Activated T-helper 1 cell treated with anti-CD3 and anti-CD28 coated beads, Interleukin-12 subunit alpha, Interleukin-12 subunit beta, Interleukin-2, Interleukin-4 antibody, amounts not matched to agents 30 ng/mL and 10 ng/mL and 1 ng/mL, durations not matched to agents 14 hours and 24 hours and 36 hours (primary cell): ENCODE results near the gene ZNF423. TPM values are rescaled to one million over a fixed set of nuclear protein-coding genes. Genes with fewer than 3 reads are reported as not detected.

Experiments used
- DNase-seq: peaks from one replicate; pipeline ENCODE4 v3.0.0; 2021; ENCODE audit warnings: low spot score
- H3K27ac Mint-ChIP-seq: one replicate; pipeline ENCODE4 v1.8.0; 2021; ENCODE audit warnings: mild to moderate bottlenecking, mixed read lengths
- H3K27me3 Mint-ChIP-seq: one replicate; pipeline ENCODE4 v1.8.0; 2022; ENCODE audit warnings: mild to moderate bottlenecking, moderate library complexity, mixed read lengths; ENCODE audit not compliant: insufficient read depth
- H3K36me3 Mint-ChIP-seq: one replicate; pipeline ENCODE4 v1.8.0; 2021; ENCODE audit warnings: low read depth, mixed read lengths
- H3K4me1 Mint-ChIP-seq: one replicate; pipeline ENCODE4 v1.8.0; 2021; ENCODE audit warnings: low read depth, mixed read lengths
- H3K4me3 Mint-ChIP-seq: one replicate; pipeline ENCODE4 v1.8.0; 2021; ENCODE audit warnings: mild to moderate bottlenecking, moderate library complexity, mixed read lengths
- H3K9me3 Mint-ChIP-seq: one replicate; pipeline ENCODE4 v1.8.0; 2021; ENCODE audit warnings: mixed read lengths
- intact Hi-C: fragments of 100-400 bp; cut with micrococcal nuclease; formaldehyde crosslinking; loops from one replicate; pipeline ENCODE4 v1.15.1; 2024
- total RNA-seq: library from RNA; stranded (reverse); gene quantifications from 2 replicates; pipeline ENCODE4 v1.2.3, GENCODE V29; 2022

ZNF423 gene
- total RNA-seq, 1 donor from 2014 or later, result not detected

DNA sequence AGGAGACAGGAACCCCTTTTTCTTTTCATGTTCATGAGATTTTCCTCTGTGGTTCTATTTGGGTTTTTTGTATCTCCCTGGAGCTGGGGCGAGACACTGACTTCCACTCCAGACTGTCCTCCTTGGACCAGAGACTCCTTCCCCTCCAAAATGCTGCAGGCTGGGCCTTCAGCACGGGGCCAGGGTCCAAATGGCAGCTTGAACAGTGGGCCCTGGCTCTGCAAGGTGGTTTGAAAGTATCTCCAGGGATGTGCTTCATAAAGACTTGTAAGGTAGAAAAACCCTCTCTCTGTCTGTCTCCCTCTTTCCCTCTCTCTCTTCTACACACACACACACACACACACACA is 236.1 kb downstream of the ZNF423 start:
- Mint-ChIP-seq H3K36me3 (no peaks in the 10 kb centered on the region), H3K9me3 (no peaks in the 10 kb centered on the region), H3K4me3 (no peak overlapping the region), H3K27ac (no peak overlapping the region), H3K4me1 (no peaks in the 10 kb centered on the region), H3K27me3 (peaks cover under 1% of the 10 kb centered on the region)
- DNase-seq, result no peak
- intact Hi-C loops, result no loop called here

DNA sequence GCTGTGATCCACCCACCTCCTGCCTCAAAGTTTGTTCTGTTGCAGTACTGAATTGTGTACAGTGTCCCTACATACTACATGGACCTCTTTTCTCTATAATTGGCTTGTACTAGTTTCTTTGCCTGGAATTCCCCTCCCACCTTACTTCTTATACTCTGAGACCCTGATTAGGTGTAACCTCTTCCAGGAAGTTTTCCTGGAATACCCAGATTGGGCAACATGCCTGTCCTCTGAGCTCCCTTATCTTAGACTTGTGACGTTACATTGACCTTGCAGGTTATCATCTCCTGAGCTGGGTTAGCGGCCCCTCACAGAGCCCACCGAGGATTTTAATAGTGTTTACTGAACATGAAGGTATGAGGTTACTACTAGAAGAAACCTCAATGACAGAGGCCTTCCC is 237.0 kb downstream of the ZNF423 start:
- H3K9me3 Mint-ChIP-seq, result no peaks in the 10 kb centered on the region
- no peaks in the 10 kb centered on the region for H3K36me3 Mint-ChIP-seq
- intact Hi-C loops, result no loop called here
- H3K4me1 Mint-ChIP-seq, result no peaks in the 10 kb centered on the region
- DNase-seq, result no peak
- no peak overlapping the region for H3K27ac Mint-ChIP-seq
- H3K27me3 Mint-ChIP-seq, result peaks cover 3% of the 10 kb centered on the region
- H3K4me3 Mint-ChIP-seq, result no peak overlapping the region

DNA sequence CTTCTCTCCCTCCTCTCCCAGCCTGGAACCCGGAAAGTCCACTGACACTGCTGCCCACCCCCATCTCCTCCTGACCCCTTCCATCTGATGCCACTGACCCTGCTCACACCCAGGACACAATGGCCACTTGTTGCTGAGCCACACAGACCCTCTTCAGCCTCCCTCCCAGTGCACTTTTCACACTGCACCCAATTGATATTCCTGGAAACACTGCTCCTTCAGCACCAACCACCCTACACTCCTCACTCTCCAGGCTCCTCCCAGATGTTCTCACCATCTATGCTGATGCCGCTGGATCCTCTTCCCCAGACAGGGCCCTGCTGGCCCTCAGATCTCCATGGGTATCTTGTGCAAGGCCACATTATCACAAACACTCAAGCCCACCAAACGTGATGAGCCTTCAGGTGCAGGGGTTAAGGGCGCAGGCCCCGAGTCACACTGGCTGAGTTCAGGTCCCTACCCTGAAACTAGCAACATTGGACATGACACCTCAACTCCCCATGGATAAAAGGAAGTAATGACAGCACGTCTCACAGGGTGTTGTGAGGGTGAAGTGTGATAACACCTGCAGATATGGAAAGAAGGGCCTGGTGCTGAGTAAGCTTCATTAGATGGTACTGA is 238.1 kb downstream of the ZNF423 start:
- no peak for DNase-seq
- H3K27ac Mint-ChIP-seq, result no peak overlapping the region
- no peaks in the 10 kb centered on the region for H3K9me3 Mint-ChIP-seq
- H3K4me3 Mint-ChIP-seq, result no peak overlapping the region
- H3K36me3 Mint-ChIP-seq, result no peaks in the 10 kb centered on the region
- no peaks in the 10 kb centered on the region for H3K4me1 Mint-ChIP-seq
- intact Hi-C loops, result no loop called here
- peaks cover 6% of the 10 kb centered on the region for H3K27me3 Mint-ChIP-seq

DNA sequence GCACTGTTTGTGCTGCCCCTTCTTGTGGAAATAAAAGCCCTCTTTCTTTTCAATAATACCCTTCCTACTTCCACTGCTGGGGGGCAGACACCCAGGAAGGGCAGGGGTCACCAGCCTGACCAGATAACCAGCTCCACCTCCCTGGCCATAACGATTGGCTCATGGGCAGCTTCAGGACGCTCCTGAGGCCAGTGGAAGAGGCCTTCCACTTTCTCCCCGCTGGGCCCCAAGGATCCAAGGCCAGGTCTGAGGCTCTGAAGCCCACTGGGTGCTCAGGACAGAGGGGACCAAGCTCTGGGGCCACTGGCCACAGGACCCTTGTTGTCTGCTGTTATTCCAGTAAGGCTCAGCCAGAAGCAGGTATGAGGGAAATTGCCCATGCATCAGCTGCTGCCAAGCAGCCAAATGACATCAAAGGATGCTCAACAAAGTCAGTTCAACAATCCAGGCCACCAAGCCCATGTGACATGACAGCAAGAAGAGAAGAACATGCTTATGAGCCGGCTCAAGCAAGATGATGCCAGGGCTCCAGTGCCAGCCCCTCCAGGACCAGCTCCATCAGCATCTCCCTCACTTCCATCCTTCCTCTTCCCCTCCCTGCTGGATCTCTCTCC is 238.8 kb downstream of the ZNF423 start:
- Mint-ChIP-seq H3K4me3 (no peak overlapping the region), H3K9me3 (no peaks in the 10 kb centered on the region), H3K36me3 (no peaks in the 10 kb centered on the region), H3K4me1 (no peaks in the 10 kb centered on the region), H3K27me3 (peaks cover 6% of the 10 kb centered on the region), H3K27ac (no peak overlapping the region)
- intact Hi-C loops, result no loop called here
- DNase-seq, result no peak

DNA sequence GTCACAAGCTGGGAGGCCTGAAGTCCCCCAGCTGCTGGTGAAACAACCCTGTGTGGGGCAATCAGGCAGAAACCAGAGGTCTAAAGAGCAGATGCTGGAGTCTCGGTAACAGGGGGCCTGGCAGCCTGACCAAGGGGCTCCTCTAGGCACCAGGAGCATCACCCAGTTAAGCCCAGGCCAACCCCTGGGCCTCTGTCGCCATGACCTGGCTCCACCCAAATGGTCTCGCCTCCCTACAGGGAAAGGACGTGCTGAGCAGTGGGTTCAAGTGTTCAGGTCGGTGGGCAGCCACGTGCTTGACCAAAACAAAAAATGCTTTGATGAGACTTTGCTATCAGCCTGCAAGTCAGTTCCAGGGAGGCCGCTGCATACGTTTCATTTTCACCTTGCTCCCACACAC is 240.3 kb downstream of the ZNF423 start:
- Mint-ChIP-seq H3K4me3 (no peak overlapping the region), H3K27ac (no peak overlapping the region), H3K27me3 (peaks cover 9% of the 10 kb centered on the region), H3K36me3 (no peaks in the 10 kb centered on the region), H3K9me3 (no peaks in the 10 kb centered on the region), H3K4me1 (no peaks in the 10 kb centered on the region)
- no peak for DNase-seq
- intact Hi-C loops, result no loop called here

DNA sequence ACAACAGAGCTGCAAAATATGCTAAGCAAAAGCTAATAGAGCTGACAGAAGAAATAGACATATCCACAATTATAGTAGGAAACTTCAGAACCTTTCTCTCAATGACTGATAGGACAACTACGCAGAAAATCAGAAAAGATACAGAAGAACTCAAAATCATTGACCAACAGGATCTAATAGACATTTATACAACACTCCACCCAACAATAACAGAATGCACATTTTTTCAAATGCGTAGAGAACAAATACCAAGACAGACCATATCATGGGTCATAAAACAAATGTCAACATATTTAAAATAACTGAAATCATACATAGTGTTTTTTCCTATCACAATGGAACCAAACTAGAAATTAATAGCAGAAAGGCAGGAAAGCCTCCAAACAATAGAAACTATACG is 244.9 kb downstream of the ZNF423 start:
- no peak overlapping the region for H3K27ac Mint-ChIP-seq
- DNase-seq, result no peak
- H3K27me3 Mint-ChIP-seq, result peaks cover 12% of the 10 kb centered on the region
- H3K36me3 Mint-ChIP-seq, result no peaks in the 10 kb centered on the region
- H3K4me3 Mint-ChIP-seq, result no peak overlapping the region
- intact Hi-C loops, result no loop called here
- H3K4me1 Mint-ChIP-seq, result no peaks in the 10 kb centered on the region
- H3K9me3 Mint-ChIP-seq, result no peaks in the 10 kb centered on the region

DNA sequence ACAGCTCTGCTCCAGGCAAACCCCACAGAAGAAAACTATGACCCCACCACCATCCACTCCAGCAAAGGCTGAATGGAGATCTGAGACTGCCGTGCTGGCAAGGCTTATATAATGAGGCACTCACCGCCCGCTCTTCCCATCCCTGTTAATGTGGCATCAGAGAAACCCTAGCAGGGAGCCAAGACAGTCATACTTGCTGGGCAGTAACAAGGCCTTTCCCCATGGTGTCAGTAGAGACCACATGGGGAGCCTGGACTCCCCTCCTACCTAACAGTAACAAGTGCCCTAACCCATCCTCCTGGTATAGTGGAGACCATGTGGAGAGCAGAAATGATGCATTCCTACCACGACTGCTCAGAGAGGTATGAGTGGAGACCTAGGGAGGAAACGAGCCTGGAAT is 247.1 kb downstream of the ZNF423 start:
- Mint-ChIP-seq H3K4me3 (no peak overlapping the region), H3K9me3 (no peaks in the 10 kb centered on the region), H3K27ac (no peak overlapping the region)

DNA sequence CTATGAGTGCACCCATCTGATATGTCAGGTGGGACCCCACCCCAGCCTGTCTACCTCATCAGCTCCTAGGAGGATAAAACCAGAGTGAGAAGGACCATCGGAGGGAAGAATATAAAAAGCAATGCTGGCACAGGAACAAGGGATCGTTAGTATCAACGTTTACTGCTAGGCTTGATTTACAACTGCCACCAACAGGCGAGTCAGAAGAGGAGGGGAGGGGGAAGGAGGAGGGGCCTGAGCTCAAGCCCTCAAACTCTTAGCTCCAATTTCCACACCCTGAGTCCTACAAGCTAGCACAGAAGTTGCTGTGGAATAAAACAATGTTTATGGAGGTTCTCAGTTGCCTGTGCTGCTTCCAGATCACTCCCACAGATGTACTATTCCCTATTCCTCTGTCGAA is 247.8 kb downstream of the ZNF423 start:
- H3K9me3 Mint-ChIP-seq, result no peaks in the 10 kb centered on the region
- no peaks in the 10 kb centered on the region for H3K36me3 Mint-ChIP-seq
- no peak overlapping the region for H3K4me3 Mint-ChIP-seq
- H3K4me1 Mint-ChIP-seq, result no peaks in the 10 kb centered on the region
- peaks cover 9% of the 10 kb centered on the region for H3K27me3 Mint-ChIP-seq
- DNase-seq, result no peak
- no peak overlapping the region for H3K27ac Mint-ChIP-seq
- intact Hi-C loops, result no loop called here

More for the DNA sequence above, 247.1 kb downstream of the ZNF423 start:
- intact Hi-C loops, result no loop called here
- DNase-seq, result no peak
- Mint-ChIP-seq H3K27me3 (peaks cover 9% of the 10 kb centered on the region), H3K36me3 (no peaks in the 10 kb centered on the region), H3K4me1 (no peaks in the 10 kb centered on the region)

DNA sequence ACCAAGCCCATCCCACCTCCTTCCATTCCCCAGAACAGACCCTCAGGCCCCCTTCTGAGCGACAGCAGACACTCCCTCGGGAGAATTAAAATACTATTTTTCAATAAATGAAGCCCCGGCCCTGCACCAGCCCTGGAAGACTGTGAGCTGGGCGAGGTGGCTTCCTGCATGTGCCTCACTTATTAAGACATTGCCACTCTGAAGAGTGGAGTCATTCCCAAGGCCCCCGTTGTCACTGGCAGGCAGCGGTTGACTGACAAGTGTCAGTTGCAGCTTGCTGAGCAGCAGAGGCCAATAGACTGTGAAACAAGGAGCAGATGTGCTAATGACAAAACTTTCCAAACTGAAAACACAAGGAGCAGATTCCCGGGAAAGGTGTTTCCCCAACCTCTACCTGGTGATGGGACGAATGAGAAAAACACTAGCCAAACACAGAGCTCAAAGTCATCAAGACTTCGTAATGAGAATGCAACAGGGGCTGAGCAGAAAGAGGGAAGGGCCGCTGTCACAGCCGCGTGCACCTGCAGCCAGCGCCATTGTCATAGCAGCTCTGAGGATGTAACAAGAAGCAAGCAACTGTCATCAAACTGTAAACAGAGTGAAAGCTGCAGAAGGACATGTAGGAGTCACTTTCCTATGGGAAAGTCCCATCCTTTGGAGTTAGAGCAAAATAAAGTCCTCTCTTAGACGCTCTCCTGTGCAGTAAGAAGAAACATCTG is 250.2 kb downstream of the ZNF423 start:
- no peak for DNase-seq
- H3K9me3 Mint-ChIP-seq, result no peaks in the 10 kb centered on the region
- H3K36me3 Mint-ChIP-seq, result no peaks in the 10 kb centered on the region
- intact Hi-C loops, result no loop called here
- H3K4me1 Mint-ChIP-seq, result no peaks in the 10 kb centered on the region
- H3K27me3 Mint-ChIP-seq, result peaks cover 5% of the 10 kb centered on the region
- H3K27ac Mint-ChIP-seq, result no peak overlapping the region
- no peak overlapping the region for H3K4me3 Mint-ChIP-seq

DNA sequence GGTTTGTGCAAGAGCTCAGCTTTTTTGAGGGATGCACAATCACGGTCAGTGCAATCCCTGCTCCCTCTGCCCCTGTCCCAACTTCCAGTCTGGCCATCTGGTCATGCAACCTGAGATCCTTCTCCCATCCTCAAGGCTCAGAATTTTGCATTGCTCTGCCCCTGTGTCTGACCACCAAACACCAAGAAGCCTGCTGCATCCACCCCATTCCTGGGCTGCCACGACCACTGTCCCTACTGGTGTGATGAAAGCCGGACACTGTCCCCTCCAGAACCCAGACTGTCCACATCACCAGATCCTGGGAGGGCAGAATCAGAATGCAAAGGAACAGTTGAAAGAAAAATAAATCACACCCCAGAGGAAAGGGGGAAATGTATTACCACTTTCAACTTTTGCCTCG is 251.3 kb downstream of the ZNF423 start:
- DNase-seq, result no peak
- no peaks in the 10 kb centered on the region for H3K4me1 Mint-ChIP-seq
- H3K4me3 Mint-ChIP-seq, result no peak overlapping the region
- H3K9me3 Mint-ChIP-seq, result no peaks in the 10 kb centered on the region
- H3K27ac Mint-ChIP-seq, result no peak overlapping the region
- intact Hi-C loops, result no loop called here
- peaks cover 2% of the 10 kb centered on the region for H3K27me3 Mint-ChIP-seq
- H3K36me3 Mint-ChIP-seq, result no peaks in the 10 kb centered on the region

DNA sequence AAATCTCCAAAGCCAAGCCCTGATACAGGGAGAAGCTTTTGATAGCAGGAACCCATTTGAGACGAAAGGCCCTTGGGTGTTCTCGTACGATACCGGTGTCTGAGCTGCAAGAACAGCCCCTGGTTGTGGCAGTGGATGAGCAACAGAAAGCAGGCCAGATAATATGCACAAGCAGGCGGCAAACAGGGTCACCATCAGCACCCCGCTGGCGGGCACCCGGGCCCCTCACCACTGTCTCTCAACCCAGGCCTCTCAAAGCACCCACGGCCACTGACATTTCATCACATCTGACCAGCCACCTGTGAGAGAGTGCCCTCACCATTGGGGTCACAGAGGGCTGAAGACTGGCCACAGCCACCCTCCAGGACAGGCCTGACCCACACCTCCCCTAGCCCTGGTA is 252.0 kb downstream of the ZNF423 start:
- Mint-ChIP-seq H3K4me3 (no peak overlapping the region), H3K4me1 (no peaks in the 10 kb centered on the region), H3K27ac (no peak overlapping the region), H3K36me3 (no peaks in the 10 kb centered on the region), H3K9me3 (no peaks in the 10 kb centered on the region), H3K27me3 (peaks cover 2% of the 10 kb centered on the region)
- DNase-seq, result no peak
- intact Hi-C loops, result no loop called here

DNA sequence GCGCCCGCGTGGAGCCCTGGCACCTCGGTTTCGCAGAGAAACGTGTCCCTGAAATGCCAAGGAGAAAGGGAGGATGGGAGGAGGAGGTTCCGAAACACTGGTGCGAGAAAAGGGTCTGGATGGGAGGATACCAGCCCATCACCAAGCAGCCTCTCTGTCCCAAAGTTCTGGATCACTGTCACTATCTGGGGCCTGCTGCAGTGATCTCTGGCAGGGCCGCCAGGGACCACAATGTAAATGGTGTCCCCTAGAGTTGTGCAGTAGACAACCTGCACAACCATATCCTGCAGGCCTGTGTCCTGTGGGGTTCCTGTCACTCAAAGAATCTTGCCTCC is 253.0 kb downstream of the ZNF423 start:
- Mint-ChIP-seq H3K27me3 (peaks cover 2% of the 10 kb centered on the region), H3K4me3 (no peak overlapping the region), H3K9me3 (no peaks in the 10 kb centered on the region), H3K4me1 (no peaks in the 10 kb centered on the region), H3K27ac (no peak overlapping the region), H3K36me3 (no peaks in the 10 kb centered on the region)
- no peak for DNase-seq
- intact Hi-C loops, result no loop called here

DNA sequence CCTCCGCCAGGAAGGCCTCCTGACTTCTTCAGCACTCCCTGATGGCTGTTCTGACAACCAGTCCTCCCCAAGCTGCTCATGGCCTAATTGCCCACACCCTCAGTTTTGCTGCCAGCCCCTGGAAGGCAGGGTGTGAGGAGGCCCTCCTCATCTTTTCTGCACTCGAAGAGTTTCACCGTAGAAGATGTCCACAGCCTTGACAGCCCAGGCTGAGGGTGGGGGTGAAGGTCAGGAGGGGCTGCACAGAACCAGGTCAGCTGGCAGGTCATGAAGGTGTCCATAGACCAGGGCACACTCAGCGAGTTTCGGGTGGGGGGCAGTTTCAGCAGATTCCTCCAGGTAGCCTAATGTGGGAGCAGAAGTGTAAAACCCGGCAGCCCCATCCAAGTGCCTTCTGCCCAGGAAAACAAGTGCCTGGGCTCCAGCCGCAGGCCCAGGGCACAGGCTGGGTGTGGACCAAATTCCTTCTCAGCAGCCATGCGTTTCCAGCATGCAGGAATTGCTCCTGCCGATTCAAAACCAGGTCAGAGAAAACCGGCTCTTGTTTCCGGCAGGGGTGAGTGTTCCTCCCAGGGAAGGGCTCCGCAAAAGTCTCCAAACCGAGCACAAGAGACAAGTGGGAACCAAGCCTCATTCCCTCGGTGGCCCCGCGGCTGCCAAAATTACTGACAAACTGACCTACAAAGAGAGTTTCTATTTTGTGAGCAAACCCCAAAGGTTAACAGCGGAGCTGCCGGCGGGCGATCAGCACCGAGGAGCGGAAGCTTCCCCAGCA is 253.5 kb downstream of the ZNF423 start:
- intact Hi-C loops, result no loop called here
- H3K27ac Mint-ChIP-seq, result no peak overlapping the region
- H3K4me1 Mint-ChIP-seq, result no peaks in the 10 kb centered on the region
- H3K9me3 Mint-ChIP-seq, result no peaks in the 10 kb centered on the region
- no peaks in the 10 kb centered on the region for H3K36me3 Mint-ChIP-seq
- DNase-seq, result no peak
- H3K4me3 Mint-ChIP-seq, result no peak overlapping the region
- peaks cover 2% of the 10 kb centered on the region for H3K27me3 Mint-ChIP-seq
